ENCODE measurements around the gene EBI3.
"Not testable (repeated sequence)": the region's sequence is repeated elsewhere in the genome, so short reads cannot be mapped to it uniquely, and the experiment has no call there.

The EBI3 gene

DNA sequence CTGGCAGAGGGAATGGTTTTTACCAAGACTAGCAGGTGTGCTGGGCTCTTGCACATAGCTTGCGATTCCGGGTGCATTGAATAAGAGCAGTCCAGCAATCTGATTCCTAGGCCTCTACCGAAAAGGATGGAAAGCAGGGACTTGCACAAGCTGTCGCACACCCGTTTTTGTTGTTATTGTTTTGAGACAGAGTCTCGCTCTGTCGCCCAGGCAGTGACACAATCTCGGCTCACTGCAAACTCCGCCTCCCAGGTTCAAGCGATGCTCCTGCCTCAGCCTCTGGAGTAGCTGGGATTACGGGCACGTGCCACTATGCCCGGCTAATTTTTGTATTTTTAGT lies 5.5 kb downstream of the EBI3 start:
- no peak for DNase-seq

DNA sequence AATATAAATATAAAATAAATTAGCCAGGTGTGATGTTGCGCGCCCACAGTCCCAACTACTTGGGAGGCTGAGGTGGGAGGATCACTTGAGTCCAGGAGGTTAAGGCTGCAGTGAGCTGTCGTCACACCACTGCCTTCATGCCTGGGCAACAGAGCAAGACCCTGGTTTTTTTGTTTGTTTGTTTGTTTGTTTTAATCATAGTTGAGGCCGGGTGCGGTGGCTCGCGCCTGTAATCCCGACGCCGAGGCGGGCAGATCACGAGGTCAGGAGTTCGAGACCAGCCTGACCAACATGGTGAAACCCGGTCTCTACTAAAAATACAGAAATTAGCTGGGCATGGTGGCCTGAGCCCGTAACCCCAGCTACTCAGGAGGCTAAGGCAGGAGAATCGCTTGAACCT lies 8.2 kb downstream of the EBI3 start:
- DNase-seq: not testable (repeated sequence)

DNA sequence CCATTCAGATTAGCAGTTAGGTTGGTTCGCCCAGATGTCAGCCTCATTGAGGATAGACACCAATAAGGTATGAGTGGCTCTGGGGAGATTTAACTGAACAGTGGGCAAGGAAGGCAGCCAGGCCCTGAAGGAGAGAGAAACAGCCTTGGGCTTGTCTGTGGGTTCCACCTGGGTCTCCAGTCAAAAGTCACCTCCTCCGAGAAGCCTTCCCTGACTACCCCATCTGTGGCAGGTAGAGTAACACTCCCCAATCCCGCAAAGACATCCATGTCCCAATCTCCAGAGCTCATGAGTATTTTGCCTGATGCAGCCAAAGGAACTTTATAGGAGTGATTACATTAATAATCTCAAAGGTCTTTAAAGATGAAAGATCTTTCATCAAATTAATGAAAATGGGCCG lies 9.5 kb downstream of the EBI3 start:
- DNase-seq: no peak

DNA sequence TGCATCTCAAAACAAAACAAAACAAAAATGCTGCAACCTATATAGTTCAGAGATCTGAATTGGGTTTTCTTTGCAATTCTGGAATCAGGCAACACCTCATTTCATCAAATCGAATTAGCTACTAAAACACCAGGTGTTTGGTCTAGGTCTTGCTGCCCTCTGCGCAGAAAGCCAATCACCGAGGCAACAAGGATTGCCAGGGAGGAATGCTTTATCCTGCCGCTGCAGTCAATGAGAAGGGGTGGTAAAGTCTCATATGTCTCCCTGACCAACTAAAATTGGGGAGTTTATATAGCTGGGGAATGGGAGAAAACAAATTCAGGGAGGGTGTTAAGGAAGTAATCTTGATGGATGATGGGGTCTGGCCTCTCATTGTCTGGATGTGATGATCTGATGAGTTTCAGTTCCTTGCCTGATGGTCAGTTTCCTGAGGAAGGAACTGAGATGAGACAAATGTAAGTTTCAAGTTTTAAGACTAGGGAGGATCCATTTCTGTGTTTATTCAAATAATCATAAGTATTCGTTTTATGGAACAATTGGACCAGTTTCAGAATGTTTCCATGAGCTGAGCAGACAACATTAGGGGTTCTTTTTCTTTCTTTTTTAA lies 12.6 kb downstream of the EBI3 start:
- DNase-seq: no peak

DNA sequence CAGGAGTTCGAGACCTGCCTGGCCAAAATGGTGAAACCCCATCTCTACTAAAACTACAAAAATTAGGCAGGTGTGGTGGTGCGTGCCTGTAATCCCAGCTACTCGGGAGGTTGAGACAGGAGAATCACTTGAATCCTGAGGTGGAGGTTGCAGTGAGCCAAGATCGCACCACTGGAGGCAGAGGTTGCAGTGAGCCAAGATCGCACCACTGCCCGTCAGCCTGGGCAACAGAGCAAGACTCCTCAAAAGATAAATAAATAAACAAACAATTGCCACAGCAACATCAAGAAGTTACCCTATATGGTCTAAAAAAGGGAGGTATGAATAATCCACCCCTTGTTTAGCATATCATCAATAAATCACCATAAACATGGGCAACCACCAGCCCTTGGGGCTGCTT lies 16.6 kb downstream of the EBI3 start:
- not testable (repeated sequence) for DNase-seq

DNA sequence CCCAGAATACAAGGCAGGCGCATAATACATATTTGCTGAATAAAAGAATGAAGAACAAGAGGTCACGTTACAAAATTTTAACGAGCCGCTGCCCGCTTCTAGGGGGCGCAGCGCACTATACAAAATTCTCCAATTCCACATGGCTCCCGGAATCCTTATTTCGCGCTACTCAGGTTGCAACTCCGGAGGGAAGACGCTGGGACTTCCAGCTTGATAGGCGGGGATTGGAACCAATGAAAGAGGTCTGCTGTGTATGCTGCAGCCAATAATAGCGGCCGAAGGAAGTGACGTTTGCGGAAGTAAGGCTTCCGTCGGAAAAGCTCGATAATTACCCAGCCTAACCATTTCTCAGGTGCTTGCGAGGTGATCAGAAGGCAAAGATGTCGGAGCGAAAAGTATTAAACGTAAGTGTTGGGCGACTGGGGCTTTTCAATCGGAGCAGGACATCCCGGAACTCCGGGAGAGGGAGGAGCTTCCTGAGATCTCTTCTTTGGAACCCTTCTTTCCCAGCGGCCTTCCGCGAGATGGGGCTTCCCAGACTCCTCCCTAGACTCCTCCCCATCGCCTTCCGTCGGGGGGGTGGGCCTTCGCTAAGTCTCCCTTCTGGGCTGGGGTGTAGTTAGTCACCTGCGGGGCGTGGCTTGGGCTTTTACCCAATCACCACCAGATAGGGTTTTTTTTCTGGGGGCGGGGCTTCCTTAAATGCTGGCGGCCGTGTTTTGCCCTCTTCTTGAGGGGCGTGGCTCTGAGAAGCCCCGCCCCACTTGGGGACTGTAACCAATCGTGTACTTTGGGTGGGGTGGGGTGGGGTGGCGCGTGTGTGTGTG lies 17.7 kb downstream of the EBI3 start, which contains the start of gene YJU2:
Gene YJU2 (plus strand): TSS at position 314 of the 827 bp plus-strand sequence. CDS start 67 bp downstream, at position 381.
- peak; percentile 82 to 95 (median 93) for DNase-seq

DNA sequence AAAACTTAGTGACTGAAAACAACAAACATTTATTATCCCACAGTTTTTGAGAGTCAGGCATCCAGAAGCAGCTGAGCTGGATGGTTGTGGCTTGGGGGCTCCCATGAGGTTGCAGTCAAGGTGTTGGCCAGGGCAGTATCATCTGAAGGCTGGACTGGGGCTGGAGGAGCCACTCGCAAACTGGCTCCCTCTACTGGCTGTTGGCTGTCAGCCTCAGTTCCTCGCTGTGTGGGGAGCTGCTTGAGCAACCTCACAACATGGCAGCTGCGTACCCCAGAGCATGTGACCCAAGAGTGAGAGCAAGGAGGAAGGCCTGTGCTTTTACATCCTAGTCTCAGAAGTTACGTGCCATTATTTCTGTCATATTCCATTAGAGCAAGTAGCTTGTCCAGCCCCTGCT lies 27.2 kb downstream of the EBI3 start:
- DNase-seq: no peak

DNA sequence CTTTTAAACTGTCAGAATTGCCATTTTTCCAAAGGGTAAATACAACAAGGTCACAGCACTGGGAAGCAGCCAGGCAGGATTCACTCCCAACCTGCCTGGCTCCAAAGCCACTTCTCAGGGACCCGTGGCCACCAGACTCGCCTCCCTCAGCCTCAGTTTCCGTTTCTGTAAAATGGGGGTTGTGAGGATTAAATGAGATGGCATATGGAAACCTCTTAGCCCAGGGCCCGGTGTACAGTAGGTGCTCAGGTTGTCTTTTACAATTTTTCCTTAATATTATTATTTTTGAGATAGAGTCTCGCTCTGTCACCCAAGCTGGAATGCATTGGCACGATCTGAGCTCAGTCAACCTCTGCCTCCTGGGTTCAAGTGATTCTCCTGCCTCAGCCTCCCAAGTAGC lies 27.7 kb downstream of the EBI3 start:
- no peak for DNase-seq

DNA sequence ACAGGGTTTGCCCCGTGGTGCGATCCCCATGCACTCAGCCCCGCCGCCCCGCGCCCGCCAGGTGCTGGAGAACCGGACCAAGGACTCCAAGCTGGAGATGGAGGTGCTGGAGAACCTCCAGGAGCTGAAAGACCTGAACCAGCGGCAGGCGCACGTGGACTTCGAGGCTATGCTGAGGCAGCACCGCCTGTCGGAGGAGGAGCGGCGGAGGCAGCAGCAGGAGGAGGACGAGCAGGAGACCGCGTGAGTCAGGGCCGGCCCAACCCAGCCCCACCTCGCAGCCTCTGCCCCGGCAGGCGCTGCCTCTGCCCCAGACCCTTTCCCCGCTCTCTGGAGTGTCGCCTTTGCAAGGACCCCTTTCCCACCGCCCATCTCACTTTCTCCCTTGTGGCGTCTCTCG lies 28.9 kb downstream of the EBI3 start:
- DNase-seq: no peak

DNA sequence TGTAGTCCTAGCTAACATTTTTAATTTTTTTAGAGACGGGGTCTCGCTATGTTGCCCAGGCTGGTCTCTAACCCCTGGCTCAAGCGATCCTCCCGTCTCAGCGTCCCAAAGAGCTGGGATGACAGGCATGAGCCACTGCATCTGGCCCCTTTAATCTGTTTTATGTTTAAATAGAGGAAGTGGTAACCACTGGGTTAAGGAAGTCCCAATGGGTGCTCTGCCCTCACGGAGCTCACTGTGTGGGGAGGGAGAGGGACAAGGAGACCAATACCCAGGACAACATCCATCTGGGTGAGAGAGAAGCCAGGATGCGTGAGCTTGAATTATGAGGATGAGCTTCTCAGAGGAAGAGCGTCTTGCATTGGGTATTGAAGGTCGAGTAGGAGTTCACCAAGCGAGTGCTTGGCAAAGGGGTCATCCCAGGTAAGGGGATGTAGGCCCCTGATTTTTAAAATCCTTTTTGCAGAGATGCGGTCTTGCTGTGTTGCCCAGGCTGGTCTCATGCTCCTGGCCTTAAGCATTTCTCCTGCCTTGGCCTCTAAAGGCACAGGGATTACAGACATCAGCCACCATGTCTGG lies 31.4 kb downstream of the EBI3 start:
- no peak for DNase-seq

DNA sequence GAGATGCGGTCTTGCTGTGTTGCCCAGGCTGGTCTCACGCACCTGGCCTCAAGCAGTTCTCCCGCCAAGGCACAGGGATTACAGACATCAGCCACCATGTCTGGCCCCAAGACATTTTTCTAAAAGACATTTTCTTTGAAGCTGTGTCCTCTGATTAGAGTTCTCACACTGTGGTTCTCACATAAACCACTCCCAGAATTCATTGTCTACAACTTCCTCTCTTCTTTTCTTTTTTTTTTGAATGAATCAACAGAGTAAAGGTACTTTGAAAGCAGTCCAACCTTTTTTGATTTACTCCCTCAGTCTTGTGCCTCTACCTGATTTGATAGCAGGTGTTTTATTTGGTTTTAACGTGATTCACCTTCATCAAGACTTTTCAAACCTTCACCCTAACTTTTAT lies 35.5 kb downstream of the EBI3 start:
- DNase-seq: no peak

DNA sequence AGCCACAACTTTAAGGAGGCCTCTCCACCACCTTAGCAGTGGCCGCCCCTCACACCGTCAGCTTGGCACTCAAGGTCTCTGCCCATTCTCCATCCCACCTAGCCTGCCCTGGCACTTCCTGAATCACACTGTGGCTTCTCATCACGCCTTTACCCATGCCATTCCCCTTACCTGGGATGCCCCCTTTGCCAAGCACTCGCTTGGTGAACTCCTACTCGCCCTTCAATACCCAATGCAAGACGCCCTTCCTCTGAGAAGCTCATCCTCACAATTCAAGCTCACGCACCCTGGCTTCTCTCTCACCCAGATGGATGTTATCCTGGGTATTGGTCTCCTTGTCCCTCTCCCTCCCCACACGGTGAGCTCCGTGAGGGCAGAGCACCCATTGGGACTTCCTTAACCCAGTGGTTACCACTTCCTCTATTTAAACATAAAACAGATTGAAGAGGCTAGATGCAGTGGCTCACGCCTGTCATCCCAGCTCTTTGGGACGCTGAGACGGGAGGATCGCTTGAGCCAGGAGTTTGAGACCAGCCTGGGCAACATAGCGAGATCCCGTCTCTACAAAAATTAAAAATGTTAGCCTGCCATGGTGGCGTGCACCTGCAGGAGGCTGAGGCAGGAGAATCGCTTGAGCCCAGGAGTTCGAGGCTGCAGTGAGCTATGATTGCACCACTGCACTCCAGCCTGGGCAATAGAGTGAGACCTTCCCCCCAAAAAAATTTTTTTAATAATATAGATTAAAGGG lies 37.1 kb downstream of the EBI3 start:
- DNase-seq: no peak

DNA sequence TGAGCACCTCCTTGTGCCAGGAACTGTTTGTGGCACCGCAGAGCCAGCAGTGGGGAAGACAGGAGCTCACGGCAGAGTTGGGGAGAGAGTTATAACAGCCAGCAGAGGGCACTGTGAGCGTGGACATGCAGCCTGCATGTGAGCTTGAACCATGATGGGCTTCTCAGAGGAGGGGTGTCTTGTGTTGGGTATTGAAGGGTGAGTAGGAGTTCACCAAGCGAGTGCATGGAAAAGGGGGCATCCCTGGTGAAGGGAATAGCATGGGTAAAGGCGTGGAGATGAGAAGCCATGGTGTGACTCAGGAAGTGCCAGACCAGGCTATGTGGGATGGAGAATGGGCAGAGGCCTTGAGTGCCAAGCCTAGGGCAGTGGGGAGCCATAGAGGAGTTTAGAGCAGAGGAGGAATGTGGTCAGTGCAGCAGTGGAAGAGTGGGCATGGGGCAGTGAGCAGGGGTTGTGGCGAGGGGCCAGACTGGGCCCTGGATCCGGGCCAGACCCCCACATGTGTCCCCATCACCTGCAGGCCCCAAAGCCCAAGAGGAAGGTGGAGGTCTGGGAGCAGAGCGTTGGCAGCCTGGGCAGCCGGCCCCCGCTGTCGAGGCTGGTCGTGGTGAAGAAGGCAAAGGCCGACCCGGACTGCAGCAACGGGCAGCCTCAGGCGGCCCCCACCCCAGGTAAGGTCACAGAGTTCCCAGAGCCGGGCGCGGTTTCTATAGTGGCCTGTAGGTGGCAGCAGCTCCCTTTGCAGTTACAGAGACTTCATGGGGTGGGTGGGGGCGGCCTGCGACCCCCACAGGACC lies 38.0 kb downstream of the EBI3 start:
- DNase-seq: peak; percentile 37 to 65 (median 52)

DNA sequence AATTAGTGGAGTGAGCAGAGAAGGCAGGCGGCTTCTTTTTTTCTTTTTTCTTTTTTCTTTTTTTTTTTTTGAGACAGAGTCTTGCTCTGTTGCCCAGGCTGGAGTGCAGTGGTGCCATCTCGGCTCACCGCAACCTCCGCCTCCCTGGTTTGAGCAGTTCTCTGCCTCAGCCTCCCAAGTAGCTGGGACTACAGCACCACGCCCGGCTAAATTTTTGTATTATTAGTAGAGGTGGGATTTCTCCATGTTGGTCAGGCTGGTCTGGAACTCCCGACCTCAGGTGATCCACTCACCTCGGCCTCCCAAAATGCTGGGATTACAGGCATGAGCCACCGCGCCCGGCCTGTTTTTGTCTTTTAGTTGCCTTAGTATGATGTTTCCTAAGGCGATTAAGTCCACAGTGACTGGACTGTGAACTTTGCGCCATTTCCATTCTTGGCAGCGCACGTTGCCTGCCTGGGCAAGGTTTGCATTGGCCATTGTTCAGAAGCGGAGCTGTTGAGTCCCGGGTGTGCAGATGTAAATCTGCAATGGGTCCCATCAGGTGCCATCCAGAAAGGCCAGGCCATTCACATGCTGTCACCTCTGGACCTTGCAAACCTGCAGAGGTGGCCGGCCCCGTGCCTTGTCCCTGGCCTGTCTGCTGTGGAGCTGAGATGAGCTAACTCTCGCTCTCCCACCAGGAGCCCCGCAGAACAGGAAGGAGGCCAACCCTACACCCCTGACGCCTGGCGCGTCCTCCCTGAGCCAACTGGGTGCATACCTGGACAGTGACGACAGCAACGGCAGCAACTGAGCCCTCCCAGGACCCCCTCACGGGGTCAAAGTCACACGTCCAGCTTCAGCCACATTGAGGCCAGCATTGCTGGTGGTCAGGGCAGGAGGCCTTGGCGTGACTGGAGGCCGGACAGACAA lies 38.8 kb downstream of the EBI3 start:
- DNase-seq: no peak

DNA sequence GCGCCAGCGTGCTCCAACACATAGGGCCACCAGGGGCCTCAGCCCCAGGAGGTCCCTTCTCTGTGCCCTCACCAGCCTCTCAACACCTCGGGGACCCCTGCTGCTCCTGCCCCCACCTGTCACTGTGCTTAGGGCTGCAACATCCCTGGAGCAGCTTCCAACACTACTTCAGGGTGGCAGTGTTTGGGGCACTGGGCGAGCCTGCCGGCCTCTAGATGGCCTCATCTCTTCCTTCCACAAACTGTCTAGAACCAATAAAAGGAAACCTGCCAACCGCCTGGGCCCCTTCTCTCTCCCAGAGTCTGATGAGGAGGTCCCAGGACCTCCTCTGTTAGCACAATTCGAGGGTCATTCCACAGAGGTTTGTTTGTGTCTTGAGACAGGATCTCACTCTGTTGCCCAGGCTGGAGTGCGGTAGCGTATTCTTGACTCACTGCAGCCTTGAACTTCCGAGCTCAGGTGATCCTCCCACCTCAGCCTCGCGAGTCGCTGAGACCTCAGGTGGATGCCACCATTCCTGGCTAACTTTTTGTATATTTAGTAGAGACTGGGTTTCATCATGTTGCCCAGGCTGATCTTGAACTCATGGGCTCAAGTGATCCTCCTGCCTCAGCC lies 39.6 kb downstream of the EBI3 start:
- DNase-seq: no peak

DNA sequence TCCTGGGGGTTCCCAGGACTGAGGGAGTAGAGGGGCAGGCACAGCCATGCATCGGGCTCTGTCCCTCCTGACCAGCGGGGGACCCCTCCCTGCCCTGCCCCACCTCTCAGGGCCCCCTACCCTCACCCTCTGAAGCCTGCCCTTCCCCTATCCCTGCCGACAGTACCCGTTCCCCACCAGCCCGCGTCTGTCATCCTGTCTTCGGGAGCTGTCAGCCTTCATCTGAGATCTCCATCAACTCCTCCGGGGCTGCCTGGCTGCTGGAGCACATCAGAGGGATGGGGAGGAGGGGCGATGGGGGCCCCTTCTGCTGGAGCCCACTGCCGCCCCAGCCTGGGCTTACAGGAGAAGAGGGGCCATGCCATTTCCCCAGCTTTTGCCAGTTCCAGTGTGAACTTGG lies 43.6 kb downstream of the EBI3 start:
- DNase-seq: no peak

DNA sequence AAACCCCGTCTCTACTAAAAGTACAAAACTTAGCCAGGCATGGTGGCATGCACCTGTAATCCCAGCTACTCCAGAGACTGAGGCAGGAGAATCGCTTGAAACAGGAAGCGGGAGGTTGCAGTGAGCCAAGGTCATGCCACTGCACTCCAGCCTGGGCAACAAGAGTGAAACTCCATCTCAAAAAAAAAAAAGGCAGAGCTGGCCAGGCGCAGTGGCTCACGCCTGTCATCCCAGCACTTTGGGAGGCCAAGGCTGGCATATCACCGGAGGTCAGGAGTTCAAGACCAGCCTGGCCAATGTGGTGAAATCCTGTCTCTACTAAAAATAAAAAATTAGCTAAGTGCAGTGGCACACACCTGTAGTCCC lies 45.0 kb downstream of the EBI3 start:
- DNase-seq: not testable (repeated sequence)

DNA sequence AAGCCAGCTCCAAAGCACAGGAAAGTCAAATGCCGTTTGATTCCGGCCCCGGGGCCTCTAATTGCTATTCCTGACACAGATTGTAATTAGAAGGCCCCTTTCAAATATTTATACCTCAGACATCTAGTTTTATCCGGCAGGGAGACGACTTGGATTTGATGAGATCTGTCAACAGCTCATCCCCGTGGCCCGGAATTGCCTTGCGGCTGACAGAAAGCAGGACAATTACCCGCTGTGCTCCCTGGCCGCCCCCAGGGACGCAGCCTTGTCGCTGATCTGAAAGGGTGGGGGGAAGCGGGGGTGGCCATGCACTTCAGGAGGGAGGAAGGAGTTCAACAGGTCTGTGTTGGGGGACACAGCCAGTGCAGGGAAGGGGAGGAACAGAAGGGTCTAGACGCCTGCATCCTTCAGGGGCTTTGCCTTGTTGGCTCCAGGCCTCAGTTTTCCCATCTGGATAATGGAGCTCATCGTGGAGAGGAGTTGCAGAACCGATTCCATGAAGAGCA lies 47.9 kb downstream of the EBI3 start:
- no peak for DNase-seq

DNA sequence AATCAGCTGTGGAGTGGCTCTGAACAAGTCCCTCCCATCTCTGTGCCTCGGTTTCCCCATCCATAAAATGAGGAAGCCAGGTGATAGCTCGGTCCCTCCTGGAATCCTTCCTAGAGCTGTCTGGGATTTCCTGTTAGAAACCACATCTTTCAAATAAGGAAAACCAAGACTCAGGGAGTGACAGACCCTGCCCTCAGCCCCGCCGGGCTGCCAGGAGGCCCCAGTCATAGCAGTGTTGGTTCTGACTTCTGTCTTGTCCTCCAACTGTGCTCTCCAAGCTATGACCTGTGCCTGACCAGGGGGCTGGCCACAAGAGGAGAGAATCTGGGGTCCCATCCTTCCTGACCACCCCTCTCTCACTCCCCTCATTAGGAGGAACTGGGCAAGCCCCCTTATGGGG lies 48.7 kb downstream of the EBI3 start:
- no peak for DNase-seq

DNA sequence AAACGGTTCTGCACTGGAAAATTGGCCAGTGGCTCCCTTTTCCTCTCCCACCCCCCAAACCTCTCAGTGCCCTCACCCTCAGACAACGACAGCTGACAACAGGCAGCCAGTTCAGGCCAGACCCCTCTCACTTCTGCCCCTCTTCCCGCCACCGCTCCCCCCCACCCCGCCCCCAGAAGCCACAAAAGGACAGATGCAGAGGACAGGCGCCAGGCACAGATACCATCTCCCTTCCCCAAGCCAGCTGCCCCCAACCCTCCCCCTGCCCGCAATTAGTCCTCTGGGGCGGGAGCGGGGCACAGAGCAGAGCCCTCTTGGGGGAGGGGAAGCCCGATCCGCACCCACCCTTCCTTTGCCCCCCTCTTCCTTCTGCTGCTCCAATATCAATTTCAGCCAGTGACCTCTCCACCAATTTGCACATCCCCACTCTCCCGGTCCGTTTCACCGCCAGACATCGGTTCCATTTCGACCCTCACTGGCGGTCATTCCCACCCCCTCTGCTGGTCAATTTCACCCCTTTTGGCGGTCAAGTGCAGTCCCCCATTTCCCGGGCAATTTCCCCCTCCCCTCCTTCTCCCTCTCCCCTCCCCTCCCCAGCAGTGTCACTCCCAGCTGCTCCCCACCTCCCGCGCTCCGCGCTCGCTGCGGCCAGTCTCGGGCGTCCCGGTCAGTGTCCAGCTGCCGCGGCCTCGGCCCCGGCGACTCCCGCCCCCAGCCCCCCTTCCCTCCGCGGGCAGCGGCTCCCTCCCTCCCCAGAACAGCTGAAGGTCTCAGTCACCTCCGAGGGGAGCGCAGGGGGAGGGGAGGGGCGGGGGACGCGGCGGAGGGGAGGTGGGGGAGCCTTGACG lies 49.3 kb downstream of the EBI3 start, which contains the start of gene SHD:
Gene SHD (plus strand): TSS at position 848 of the 848 bp plus-strand sequence. CDS start 798 bp downstream, outside the sequence.
- no peak for DNase-seq
